IPS-20b (cell line): ENCODE data around the gene C1orf198.

Experiments
- H3K27ac ChIP-seq: one replicate; pipeline ENCODE4 v1.5.1; 2013; ENCODE audit warnings: low read length
- H3K27me3 ChIP-seq: 2 replicates; pipeline ENCODE4 v1.6.1; 2013; ENCODE audit warnings: mild to moderate bottlenecking, low read length, inconsistent platforms; ENCODE audit not compliant: insufficient read depth
- H3K36me3 ChIP-seq: 2 replicates; pipeline ENCODE4 v1.6.1; 2013; ENCODE audit warnings: low read depth, mild to moderate bottlenecking, inconsistent platforms, low read length, moderate library complexity; ENCODE audit not compliant: insufficient read depth
- H3K4me1 ChIP-seq: 2 replicates; pipeline ENCODE4 v1.6.1; 2013; ENCODE audit warnings: mild to moderate bottlenecking, control low read depth, inconsistent platforms, low read length, moderate library complexity; ENCODE audit not compliant: insufficient read depth
- H3K4me3 ChIP-seq: 2 replicates; pipeline ENCODE4 v1.5.1; 2013; ENCODE audit warnings: mild to moderate bottlenecking, low read length, inconsistent platforms
- H3K9ac ChIP-seq: 2 replicates; pipeline ENCODE4 v1.6.1; 2013; ENCODE audit warnings: low read depth, mild to moderate bottlenecking, inconsistent platforms, low read length, moderate library complexity
- H3K9me3 ChIP-seq: 2 replicates; pipeline ENCODE4 v1.6.1; 2013; ENCODE audit warnings: mild to moderate bottlenecking, low read depth, low read length, inconsistent platforms; ENCODE audit not compliant: insufficient read depth

Gene C1orf198

GRCh38 chr1:230827081-230827681 lies 41.1 kb downstream of the C1orf198 start:
- Histone ChIP-seq H3K9me3 (no peaks in the 10 kb centered on the region), H3K9ac (no peak overlapping the region), H3K4me3 (no peak overlapping the region), H3K27me3 (no peaks in the 10 kb centered on the region), H3K36me3 (no peaks in the 10 kb centered on the region), H3K27ac (no peak overlapping the region), H3K4me1 (no peaks in the 10 kb centered on the region)

- H3K9ac ChIP-seq: no peak overlapping the region
- no peak overlapping the region for H3K27ac ChIP-seq
- H3K9me3 ChIP-seq: no peaks in the 10 kb centered on the region
- no peaks in the 10 kb centered on the region for H3K27me3 ChIP-seq
- H3K4me3 ChIP-seq: no peak overlapping the region
- no peaks in the 10 kb centered on the region for H3K4me1 ChIP-seq
- H3K36me3 ChIP-seq: no peaks in the 10 kb centered on the region
These were observed 42.0 kb downstream of the C1orf198 start for GRCh38 chr1:230826166-230826875.

GRCh38 chr1:230825761-230826160 lies 42.6 kb downstream of the C1orf198 start:
- H3K4me1 ChIP-seq: no peaks in the 10 kb centered on the region
- no peaks in the 10 kb centered on the region for H3K36me3 ChIP-seq
- H3K27me3 ChIP-seq: no peaks in the 10 kb centered on the region
- no peak overlapping the region for H3K4me3 ChIP-seq
- H3K9ac ChIP-seq: no peak overlapping the region
- H3K9me3 ChIP-seq: no peaks in the 10 kb centered on the region
- H3K27ac ChIP-seq: no peak overlapping the region

- no peak overlapping the region for H3K27ac ChIP-seq
- no peaks in the 10 kb centered on the region for H3K4me1 ChIP-seq
- no peak overlapping the region for H3K9ac ChIP-seq
These were observed 43.2 kb downstream of the C1orf198 start for GRCh38 chr1:230824919-230825721.

GRCh38 chr1:230824551-230824918 lies 43.8 kb downstream of the C1orf198 start:
- Histone ChIP-seq H3K9ac (no peak overlapping the region), H3K9me3 (no peaks in the 10 kb centered on the region), H3K36me3 (no peaks in the 10 kb centered on the region), H3K4me1 (no peaks in the 10 kb centered on the region), H3K27me3 (no peaks in the 10 kb centered on the region), H3K4me3 (no peak overlapping the region), H3K27ac (no peak overlapping the region)

More at GRCh38 chr1:230824919-230825721, 43.2 kb downstream of the C1orf198 start:
- H3K9me3 ChIP-seq: no peaks in the 10 kb centered on the region
- no peaks in the 10 kb centered on the region for H3K27me3 ChIP-seq
- no peaks in the 10 kb centered on the region for H3K36me3 ChIP-seq
- no peak overlapping the region for H3K4me3 ChIP-seq

- Histone ChIP-seq H3K4me3 (no peak overlapping the region), H3K27ac (no peak overlapping the region), H3K4me1 (no peaks in the 10 kb centered on the region), H3K27me3 (no peaks in the 10 kb centered on the region), H3K9ac (no peak overlapping the region), H3K36me3 (no peaks in the 10 kb centered on the region), H3K9me3 (no peaks in the 10 kb centered on the region)
These were observed 44.4 kb downstream of the C1orf198 start for GRCh38 chr1:230823931-230824381.

- Histone ChIP-seq H3K27me3 (no peaks in the 10 kb centered on the region), H3K4me1 (no peaks in the 10 kb centered on the region), H3K27ac (no peak overlapping the region), H3K9ac (no peak overlapping the region), H3K36me3 (no peaks in the 10 kb centered on the region), H3K4me3 (no peak overlapping the region), H3K9me3 (no peaks in the 10 kb centered on the region)
These were observed 44.9 kb downstream of the C1orf198 start for GRCh38 chr1:230823426-230823825.

GRCh38 chr1:230822092-230822581 lies 46.2 kb downstream of the C1orf198 start:
- Histone ChIP-seq H3K36me3 (no peaks in the 10 kb centered on the region), H3K9me3 (no peaks in the 10 kb centered on the region), H3K4me3 (no peak overlapping the region), H3K4me1 (no peaks in the 10 kb centered on the region), H3K27ac (no peak overlapping the region), H3K27me3 (no peaks in the 10 kb centered on the region), H3K9ac (no peak overlapping the region)

GRCh38 chr1:230821346-230821745 lies 47.0 kb downstream of the C1orf198 start:
- H3K4me1 ChIP-seq: no peaks in the 10 kb centered on the region
- no peak overlapping the region for H3K27ac ChIP-seq
- no peak overlapping the region for H3K4me3 ChIP-seq
- no peaks in the 10 kb centered on the region for H3K27me3 ChIP-seq
- no peaks in the 10 kb centered on the region for H3K36me3 ChIP-seq
- no peak overlapping the region for H3K9ac ChIP-seq
- no peaks in the 10 kb centered on the region for H3K9me3 ChIP-seq

GRCh38 chr1:230820568-230820967 lies 47.8 kb downstream of the C1orf198 start:
- H3K4me1 ChIP-seq: no peaks in the 10 kb centered on the region
- no peaks in the 10 kb centered on the region for H3K9me3 ChIP-seq

GRCh38 chr1:230819976-230820375 lies 48.3 kb downstream of the C1orf198 start:
- Histone ChIP-seq H3K9me3 (no peaks in the 10 kb centered on the region), H3K27ac (no peak overlapping the region), H3K4me3 (no peak overlapping the region), H3K36me3 (no peaks in the 10 kb centered on the region), H3K27me3 (no peaks in the 10 kb centered on the region), H3K9ac (no peak overlapping the region), H3K4me1 (no peaks in the 10 kb centered on the region)

More at GRCh38 chr1:230820568-230820967, 47.8 kb downstream of the C1orf198 start:
- Histone ChIP-seq H3K36me3 (no peaks in the 10 kb centered on the region), H3K4me3 (no peak overlapping the region), H3K27me3 (no peaks in the 10 kb centered on the region), H3K27ac (no peak overlapping the region), H3K9ac (no peak overlapping the region)
